HG03457 (cell line): Measurements from ENCODE around the gene PLEKHF1.

Experiments
- ATAC-seq: cut with Tn5 transposase; IDR thresholded peaks from one replicate; pipeline ENCODE4 v1.9.1; 2021; ENCODE audit warnings: moderate number of reproducible peaks; ENCODE audit not compliant: unreplicated experiment

Gene PLEKHF1

GRCh38 chr19:29677001-29677817 is 11.9 kb downstream of the PLEKHF1 start:
- ATAC-seq = no peak

DNA sequence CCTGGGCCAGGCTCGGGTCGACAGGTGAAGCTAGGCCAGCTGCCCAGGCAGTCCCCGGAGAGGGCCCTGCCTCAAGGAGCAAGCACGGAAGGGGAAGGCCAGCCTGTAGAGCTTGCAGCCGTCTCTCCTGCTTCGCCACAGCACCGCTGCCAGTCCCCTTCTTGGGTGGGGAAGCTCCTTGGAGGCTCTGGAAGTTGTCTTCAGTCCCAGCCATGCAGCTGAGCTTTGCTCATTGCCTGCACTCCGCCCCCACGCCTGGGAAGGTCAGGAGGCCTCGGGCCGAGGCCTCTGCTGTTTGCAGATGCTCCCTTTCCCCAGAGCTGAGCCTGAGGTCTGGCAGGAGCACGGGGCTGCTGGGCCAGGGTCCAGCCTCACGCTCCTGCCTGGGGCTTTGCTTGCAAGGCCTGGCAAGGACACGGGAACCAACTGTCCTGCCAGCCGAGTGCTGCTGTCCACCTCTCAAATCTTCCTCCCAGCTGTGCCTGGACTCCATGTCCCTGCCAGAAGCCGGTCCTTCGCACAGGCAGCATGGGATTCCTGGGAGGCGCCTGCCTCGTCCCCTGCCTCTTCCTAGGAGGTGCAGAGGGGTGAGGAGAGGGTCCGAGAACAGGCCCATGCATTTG is 13.3 kb downstream of the PLEKHF1 start:
- ATAC-seq = no peak

GRCh38 chr19:29679598-29680210 is 14.4 kb downstream of the PLEKHF1 start:
- ATAC-seq = no peak

DNA sequence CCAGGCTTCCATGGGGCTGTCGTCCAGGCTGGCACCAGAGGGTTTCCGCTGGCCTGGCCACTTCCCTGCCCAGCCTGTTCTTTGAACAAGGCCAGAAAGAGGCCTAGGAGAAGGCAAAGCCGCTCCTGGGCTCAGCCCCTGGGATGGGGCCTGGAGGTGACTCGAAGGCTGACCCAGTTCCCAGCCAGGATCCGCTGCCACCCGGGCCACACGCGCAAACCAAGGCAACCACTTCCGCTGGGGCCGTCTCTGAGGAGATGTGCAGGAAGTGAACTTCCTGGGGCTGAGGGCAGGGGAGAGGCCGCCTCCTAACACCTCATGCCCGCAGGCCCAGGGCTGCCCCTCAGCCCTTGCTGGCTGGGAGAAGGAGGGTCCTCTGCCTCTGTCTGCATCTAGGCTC is 15.2 kb downstream of the PLEKHF1 start:
- peak; percentile 52 for ATAC-seq

GRCh38 chr19:29680937-29681336 is 15.7 kb downstream of the PLEKHF1 start:
- no peak for ATAC-seq

GRCh38 chr19:29681422-29682235 is 16.4 kb downstream of the PLEKHF1 start:
- ATAC-seq = no peak

DNA sequence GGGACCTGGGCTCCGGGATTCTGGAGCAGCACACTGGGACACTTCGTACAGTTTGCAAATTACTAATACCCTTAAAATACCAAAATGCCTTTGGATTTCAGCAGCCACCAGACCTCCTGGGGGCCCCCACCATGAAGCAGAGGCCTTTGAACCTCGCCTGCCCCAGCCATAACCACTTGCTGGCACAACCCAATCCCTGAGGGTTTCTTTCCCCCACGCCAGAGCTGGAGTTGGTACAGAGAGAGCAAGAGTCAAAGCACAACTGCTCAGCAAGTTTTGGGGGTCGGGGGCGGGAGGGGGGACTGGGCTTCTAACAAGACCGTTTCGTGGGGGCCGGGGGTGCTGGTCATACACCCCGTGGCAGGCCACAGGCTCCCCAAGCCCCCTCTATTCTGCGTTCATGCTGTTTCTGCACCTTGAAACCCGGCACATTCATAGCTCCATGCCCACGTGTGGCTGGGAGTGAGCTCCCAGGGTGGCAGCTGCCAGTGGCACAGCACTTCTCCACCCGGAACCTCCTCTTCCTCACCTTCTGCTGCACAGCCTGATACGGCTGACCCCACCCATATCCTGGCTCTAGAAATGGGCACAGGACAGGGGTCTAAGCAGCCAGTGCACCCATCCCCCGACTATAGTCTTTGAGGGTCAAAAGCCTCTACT is 17.1 kb downstream of the PLEKHF1 start:
- no peak for ATAC-seq

- no peak for ATAC-seq
Measured at GRCh38 chr19:29683009-29683408, 17.7 kb downstream of the PLEKHF1 start.

- ATAC-seq = no peak
Measured at GRCh38 chr19:29685326-29685725, 20.1 kb downstream of the PLEKHF1 start.

- no peak for ATAC-seq
Measured at GRCh38 chr19:29686285-29686805, 21.1 kb downstream of the PLEKHF1 start.

DNA sequence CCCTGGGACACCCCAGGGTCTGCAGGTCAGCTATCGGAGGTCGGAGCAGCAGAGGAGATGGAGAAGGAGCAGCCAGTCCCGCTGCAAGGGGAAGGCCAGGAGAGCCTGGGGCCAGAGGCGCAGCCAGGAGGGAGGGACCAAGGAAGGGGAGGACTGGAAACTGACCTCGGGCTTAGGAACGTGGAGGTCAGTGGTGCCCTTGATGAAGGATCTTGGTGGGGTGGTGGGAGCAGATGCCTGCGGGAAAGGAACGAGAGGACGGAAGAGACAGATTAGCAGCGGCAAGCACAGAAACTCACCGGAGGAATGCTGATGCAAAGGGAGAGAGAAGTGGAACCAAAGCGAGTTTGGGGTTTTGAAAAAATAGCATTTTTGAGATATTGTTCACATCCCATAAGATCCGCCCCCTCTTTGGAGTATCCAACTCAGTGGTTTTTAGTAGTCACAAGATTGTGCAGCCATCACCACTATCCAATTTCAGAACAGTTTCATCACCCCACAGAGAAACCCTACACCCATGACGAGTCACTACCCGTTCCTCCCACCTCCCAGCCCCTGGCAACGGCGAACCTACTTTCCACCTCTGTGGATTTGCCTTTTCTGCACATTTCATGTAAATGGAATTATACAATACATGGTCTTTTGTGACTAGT is 22.1 kb downstream of the PLEKHF1 start:
- ATAC-seq = no peak

DNA sequence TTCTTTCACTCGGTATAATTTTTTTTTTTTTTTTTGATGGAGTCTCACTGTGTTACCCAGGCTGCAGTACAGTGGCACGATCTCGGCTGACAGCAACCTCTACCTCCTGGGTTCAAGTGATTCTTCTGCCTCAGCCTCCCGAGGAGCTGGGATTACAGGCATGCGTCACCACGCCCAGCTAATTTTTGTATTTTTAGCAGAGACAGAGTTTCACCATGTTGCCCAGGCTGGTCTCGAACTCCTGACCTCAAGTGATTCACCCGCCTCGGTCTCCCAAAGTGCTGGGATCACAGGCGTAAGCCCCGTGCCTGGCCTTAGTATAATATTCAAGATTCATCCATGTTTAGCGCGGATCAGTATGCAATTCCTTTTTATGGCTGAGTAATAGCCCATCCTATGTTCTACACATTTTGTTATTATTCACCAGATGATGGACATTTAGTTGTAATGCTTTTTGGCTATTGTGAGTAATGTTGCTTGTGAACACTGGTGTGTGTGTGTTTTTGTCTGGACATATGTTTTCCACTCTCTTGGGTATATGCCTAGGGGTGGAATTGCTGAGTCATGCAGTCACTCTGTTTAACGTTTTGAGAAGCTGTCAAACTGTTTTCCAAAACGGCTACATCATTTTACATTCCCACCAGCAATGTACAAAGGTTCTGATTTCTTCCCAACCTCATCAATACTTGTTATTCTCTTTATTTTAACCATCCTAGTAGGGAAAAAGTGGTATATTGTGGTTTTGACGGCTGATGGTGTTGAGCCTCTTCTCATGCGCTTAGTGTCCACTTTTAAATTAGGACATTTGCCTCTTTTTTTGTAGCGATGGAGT is 22.9 kb downstream of the PLEKHF1 start:
- ATAC-seq = no peak

- no peak for ATAC-seq
Measured at GRCh38 chr19:29690842-29691241, 25.6 kb downstream of the PLEKHF1 start.

GRCh38 chr19:29694161-29694560 is 28.9 kb downstream of the PLEKHF1 start:
- no peak for ATAC-seq

- no peak for ATAC-seq
Measured at GRCh38 chr19:29694669-29695627, 29.7 kb downstream of the PLEKHF1 start.

- ATAC-seq = no peak
Measured at GRCh38 chr19:29695765-29696564, 30.7 kb downstream of the PLEKHF1 start.

GRCh38 chr19:29696565-29696846 is 31.2 kb downstream of the PLEKHF1 start:
- no peak for ATAC-seq
